T-helper 17 cell (primary cell): ENCODE measurements around the gene SMAD6. TPM values are rescaled to one million over a fixed set of nuclear protein-coding genes. Genes with fewer than 3 reads are reported as not detected.

Experiments used
- ATAC-seq: fragments of 150-1000 bp; cut with Tn5 transposase; 2 replicates; pipeline ENCODE4 v1.10.0; 2021; ENCODE audit warnings: mild to moderate bottlenecking, moderate library complexity
- DNase-seq, 3 donors: peaks; one replicate each; pipeline versions ENCODE4 v3.0.0 to v3.0.0-alpha.2; 2020 to 2021
- H3K9me3 ChIP-seq: one replicate; pipeline ENCODE4 v1.7.0; 2013; ENCODE audit warnings: low read length, mild to moderate bottlenecking; ENCODE audit not compliant: control insufficient read depth, poor library complexity, severe bottlenecking
- H3K27ac Mint-ChIP-seq: one replicate; pipeline ENCODE4 v1.8.0; 2022; ENCODE audit warnings: mild to moderate bottlenecking, moderate library complexity, mixed read lengths
- H3K27me3 Mint-ChIP-seq: one replicate; pipeline ENCODE4 v1.8.0; 2022; ENCODE audit warnings: mixed read lengths
- H3K36me3 Mint-ChIP-seq: one replicate; pipeline ENCODE4 v1.8.0; 2022; ENCODE audit warnings: low read depth, mixed read lengths
- H3K4me1 Mint-ChIP-seq: one replicate; pipeline ENCODE4 v1.8.0; 2022; ENCODE audit warnings: mild to moderate bottlenecking, mixed read lengths
- H3K4me3 Mint-ChIP-seq: one replicate; pipeline ENCODE4 v1.8.0; 2022; ENCODE audit warnings: mild to moderate bottlenecking, moderate library complexity, mixed read lengths
- total RNA-seq, 4 donors: library from RNA in 2 of 4; stranded (reverse) in 2 of 4; gene quantifications; one replicate each; pipeline ENCODE4 v1.2.3 and lab custom pipeline; 2022 to 2026

SMAD6 gene
- total RNA-seq, 2 donors from 2014 or later, result 0.10 TPM; not detected in 1

DNA sequence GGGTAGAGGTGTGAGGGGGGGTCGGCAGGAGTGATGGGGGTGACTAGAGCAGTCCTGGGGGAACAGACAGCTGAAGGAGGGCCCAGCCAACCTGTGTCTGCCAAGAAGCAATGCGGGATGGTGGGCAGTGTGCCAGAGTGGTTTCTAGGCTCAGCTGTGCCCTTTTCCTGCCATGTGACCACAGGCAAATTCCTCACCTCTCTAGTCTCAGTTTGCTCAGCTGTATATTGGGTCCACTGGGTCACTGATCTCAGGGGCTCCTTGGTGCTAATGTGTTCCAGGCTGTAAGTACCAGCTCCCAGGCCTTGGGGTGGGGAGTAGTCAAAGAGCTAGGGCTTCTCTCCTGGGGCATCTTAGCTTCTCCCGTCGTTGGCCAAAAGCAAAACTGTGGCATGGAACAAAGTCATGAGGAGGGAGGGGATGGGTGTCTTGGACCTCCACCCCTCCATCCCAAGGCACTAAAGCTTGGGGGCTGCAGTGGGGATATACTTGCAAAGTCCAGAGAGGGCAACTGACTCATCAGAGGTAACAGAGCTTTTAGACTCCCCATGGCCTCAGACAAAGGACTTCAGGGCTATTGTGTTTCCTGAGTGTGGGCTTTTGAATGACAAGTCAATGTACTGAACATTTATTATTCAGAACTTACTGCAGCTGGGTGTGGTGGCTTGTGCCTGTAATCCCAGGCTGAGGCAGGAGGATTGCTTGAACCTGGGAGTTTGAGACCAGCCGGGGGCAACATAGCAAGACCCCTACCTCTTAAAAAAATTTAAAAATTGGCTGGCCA is 20.9 kb downstream of the SMAD6 start:
- H3K27ac Mint-ChIP-seq, result no peak overlapping the region

DNA sequence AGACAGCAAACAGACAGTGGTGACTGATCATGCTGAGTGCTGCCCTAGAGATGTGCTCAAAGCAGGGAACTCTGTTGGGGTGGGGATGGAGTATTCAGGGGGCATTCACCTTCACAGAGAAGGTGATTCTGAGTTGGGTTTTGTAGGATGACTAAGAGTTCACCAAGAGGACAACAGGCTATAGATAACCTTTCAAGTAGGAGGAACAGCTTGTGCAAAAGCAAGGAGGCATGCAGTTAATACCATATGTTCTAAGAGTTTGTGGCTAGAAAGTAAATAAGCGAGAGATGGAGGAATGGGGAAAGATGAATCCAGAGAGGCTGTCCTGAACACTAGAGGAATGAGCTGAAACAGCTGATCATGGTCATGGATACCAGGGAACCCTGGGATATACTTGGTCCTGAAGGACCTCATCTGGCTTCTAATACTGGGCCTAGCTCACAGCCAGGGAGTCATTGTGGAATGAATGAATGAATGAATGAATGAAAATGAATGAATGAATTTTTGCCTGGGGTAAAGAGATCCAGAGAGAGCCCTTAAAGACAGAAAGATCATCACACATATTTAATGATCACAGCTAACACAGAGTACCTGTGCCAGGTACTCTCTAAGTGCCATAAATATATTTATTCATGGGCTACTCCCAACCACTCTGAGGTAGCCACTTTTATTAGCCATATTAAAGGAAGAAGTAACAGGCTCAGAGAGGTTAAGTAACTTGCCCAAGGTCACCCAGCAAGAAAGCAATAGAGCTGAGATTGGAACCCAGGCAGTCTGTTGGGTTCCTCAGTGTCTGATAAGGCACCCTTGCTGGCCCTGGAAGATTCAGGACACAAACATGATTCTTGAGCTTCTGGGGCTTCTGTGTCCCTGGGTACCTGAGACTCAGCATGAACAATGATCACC is 22.0 kb downstream of the SMAD6 start:
- H3K9me3 ChIP-seq, result no peaks in the 10 kb centered on the region
- H3K27me3 Mint-ChIP-seq, result peaks cover 14% of the 10 kb centered on the region
- H3K36me3 Mint-ChIP-seq, result no peaks in the 10 kb centered on the region
- DNase-seq, result no peak
- ATAC-seq, result no peak
- no peak overlapping the region for H3K4me3 Mint-ChIP-seq
- peaks cover 20% of the 10 kb centered on the region for H3K4me1 Mint-ChIP-seq
- H3K27ac Mint-ChIP-seq, result no peak overlapping the region

More for the DNA sequence above, 20.9 kb downstream of the SMAD6 start:
- Mint-ChIP-seq H3K4me1 (peaks cover 17% of the 10 kb centered on the region), H3K36me3 (no peaks in the 10 kb centered on the region), H3K27me3 (peaks cover 21% of the 10 kb centered on the region), H3K4me3 (no peak overlapping the region)
- H3K9me3 ChIP-seq, result no peaks in the 10 kb centered on the region
- no peak for DNase-seq
- ATAC-seq, result no peak

DNA sequence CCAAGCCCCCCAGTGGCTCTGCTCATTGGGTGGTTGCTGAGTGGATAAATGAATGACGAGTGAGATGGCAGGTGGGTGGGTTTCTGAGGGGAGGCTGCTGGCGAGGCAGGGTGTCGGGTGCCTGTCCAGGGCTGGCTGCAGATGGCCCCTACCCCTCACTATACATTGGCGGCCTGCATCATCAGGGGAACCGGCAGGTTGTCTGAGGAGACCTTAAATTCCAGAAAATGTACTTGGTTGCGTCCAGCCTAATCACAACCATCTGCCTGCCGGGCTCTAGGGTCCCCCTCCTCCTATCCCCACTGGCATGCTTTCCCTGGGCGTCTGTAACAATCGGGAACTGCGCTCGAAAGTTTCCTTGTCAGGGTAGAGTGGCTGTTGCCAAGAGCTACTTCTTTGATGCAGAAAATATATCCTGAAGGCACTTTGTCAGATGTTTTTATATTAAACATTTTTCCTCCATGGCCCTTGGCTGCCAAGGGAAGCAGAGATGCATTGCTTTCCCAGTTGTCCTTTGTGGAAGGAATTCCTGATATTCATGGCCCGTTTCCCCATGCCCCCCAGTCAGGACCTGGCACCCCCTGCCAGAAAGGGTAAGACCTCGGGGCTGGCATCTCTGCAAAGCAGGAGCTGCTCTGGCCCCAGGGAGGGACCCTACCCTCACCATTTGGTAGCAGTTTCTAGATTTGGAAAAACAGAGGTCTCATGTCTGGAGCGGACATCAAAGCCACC is 22.9 kb downstream of the SMAD6 start:
- H3K36me3 Mint-ChIP-seq, result no peaks in the 10 kb centered on the region
- H3K27me3 Mint-ChIP-seq, result peaks cover 14% of the 10 kb centered on the region
- DNase-seq (no peak), ATAC-seq (no peak)
- H3K4me1 Mint-ChIP-seq, result peaks cover 20% of the 10 kb centered on the region
- H3K4me3 Mint-ChIP-seq, result no peak overlapping the region
- H3K9me3 ChIP-seq, result no peaks in the 10 kb centered on the region
- no peak overlapping the region for H3K27ac Mint-ChIP-seq

DNA sequence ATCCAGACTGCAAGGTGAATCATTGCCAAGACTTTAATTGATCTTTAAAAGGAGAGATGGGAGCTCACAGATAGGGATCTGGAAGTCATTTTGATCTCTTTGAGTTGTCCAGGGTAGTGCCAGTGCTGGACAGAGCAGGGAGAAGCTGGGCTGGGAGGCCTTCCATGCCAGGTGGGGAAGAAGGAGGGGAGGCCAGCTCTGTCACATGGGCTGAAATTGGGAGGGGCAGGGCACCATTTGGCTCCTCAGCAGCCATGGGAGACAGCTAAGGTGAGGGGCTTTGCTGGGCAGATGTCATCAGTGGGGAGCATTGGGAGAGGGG is 23.4 kb downstream of the SMAD6 start:
- DNase-seq (no peak), ATAC-seq (no peak)
- no peak overlapping the region for H3K27ac Mint-ChIP-seq
- H3K4me3 Mint-ChIP-seq, result no peak overlapping the region
- peaks cover 17% of the 10 kb centered on the region for H3K4me1 Mint-ChIP-seq
- H3K36me3 Mint-ChIP-seq, result no peaks in the 10 kb centered on the region
- H3K9me3 ChIP-seq, result no peaks in the 10 kb centered on the region
- peaks cover 18% of the 10 kb centered on the region for H3K27me3 Mint-ChIP-seq

DNA sequence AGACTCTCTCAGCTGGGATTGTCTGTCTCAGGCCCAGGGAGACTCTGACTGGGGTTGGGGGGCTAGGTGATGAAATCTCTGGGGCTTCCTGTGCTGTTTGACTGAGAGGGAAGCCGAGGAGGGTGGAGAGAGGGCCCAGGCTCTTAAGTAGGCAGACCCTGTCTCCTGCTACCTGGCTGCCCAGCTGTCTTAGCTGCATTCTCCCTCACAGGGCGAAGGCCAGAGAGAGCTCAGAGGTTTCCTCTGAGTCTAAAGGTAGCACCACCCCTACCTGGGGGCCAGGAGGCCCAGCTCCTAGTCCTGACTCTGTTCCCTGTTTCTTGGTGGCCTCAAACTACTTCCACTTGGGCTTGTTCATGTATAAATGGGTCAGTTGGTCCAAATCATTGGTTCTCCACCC is 24.4 kb downstream of the SMAD6 start:
- peaks cover 8% of the 10 kb centered on the region for H3K4me1 Mint-ChIP-seq
- H3K36me3 Mint-ChIP-seq, result no peaks in the 10 kb centered on the region
- H3K27ac Mint-ChIP-seq, result no peak overlapping the region
- ATAC-seq (no peak), DNase-seq (no peak)
- H3K27me3 Mint-ChIP-seq, result peaks cover 19% of the 10 kb centered on the region
- H3K4me3 Mint-ChIP-seq, result no peak overlapping the region
- no peaks in the 10 kb centered on the region for H3K9me3 ChIP-seq

DNA sequence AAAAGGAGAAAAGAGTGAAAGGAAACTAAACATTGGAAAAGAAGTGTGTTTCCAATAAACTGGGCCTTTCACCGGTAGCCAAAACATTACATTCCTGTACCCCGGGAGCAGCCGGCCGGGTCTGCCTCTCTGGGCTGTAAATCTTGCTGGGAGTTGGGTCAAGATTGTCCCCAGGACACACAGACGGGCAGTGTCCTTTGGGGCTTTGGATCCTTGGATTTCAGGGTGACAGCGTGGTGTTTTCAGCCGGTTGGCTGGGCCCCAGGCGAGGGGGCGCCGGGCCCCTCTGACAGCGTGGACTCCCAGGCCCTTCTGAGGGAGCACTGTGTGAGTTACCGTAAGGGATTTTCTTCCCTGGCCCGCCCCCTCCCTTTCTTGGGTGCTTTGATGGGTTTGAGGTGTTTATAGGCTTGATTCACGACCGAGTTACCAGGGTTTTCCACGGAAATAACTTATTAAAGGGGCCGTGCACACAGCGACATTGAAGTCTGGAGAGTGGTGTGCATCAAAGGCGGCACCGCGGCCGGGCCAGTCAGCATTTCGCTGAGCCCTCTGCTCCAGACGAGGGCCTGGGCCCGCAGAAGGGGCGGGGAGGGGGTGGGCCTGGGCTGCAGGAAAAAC is 27.4 kb downstream of the SMAD6 start:
- Mint-ChIP-seq H3K27me3 (peaks cover 5% of the 10 kb centered on the region), H3K4me3 (no peak overlapping the region), H3K27ac (no peak overlapping the region), H3K36me3 (no peaks in the 10 kb centered on the region), H3K4me1 (peaks cover 3% of the 10 kb centered on the region)
- H3K9me3 ChIP-seq, result no peaks in the 10 kb centered on the region
- no peak for ATAC-seq
- no peak for DNase-seq

DNA sequence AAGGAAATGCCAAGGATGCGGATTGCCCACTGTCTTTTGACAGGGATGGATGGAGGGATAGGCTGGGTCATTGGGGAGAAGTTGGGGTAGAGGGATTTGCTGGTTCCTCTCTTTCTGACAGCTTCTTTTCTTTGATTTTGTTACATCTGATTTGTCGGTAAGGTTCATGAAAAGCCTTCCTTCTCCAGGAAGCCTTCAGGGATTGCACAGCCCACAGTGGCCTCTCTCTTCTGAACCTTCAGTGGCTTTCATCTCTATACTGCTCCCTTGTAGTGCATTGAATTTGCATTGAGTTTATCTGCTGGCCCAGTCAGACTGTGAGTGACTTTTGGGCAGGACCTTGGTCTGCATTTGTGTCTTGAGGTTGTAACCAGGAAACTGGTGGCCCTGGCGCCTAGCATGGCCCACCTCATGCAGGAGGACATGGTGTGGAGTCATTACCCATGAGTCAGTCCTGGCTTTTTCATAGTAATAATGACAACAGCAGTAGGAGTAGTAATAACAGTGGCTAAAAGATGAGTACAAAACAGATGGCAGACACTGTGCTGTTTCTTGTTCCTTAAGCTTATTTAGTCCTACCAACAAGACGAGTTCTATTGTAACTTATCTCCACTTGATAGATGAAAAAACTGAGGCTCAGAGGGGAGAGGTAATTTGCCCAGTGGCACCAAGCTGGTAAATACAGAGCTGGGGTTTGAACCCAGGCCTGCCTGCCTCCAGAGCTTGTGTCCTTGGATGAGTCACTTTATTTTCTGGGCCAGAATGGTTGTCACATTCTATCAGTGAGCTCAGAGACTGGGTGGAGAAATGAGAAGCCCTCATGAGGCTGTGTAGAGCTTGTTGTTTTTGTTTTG is 28.4 kb downstream of the SMAD6 start:
- ATAC-seq (no peak), DNase-seq (no peak)
- peaks cover 3% of the 10 kb centered on the region for H3K4me1 Mint-ChIP-seq
- H3K9me3 ChIP-seq, result no peaks in the 10 kb centered on the region
- H3K27ac Mint-ChIP-seq, result no peak overlapping the region
- H3K27me3 Mint-ChIP-seq, result peaks cover 11% of the 10 kb centered on the region
- H3K36me3 Mint-ChIP-seq, result no peaks in the 10 kb centered on the region
- no peak overlapping the region for H3K4me3 Mint-ChIP-seq

DNA sequence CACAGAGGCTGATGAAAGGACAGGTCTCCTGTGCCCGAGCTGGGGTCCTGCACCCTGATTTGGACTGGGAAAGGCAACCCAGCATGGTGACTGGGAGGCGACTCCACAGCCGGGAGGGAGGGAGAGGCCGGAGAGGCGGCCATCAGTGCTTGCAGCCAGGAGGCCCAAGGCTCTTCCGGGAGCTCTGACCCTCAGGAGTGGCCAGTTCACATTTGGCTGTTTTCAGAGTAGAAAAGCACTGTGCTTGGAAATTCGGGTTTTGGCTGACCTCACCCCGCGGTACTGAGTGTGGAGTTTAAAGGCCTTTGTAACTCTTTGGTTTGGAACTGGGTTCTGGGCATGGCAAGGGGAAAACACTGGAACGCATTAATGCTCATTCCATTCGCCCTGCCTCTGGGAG is 31.9 kb downstream of the SMAD6 start:
- Mint-ChIP-seq H3K4me3 (no peak overlapping the region), H3K27me3 (peaks cover 14% of the 10 kb centered on the region), H3K36me3 (no peaks in the 10 kb centered on the region), H3K4me1 (no peaks in the 10 kb centered on the region), H3K27ac (no peak overlapping the region)
- no peaks in the 10 kb centered on the region for H3K9me3 ChIP-seq
- no peak for ATAC-seq
- DNase-seq, result no peak

DNA sequence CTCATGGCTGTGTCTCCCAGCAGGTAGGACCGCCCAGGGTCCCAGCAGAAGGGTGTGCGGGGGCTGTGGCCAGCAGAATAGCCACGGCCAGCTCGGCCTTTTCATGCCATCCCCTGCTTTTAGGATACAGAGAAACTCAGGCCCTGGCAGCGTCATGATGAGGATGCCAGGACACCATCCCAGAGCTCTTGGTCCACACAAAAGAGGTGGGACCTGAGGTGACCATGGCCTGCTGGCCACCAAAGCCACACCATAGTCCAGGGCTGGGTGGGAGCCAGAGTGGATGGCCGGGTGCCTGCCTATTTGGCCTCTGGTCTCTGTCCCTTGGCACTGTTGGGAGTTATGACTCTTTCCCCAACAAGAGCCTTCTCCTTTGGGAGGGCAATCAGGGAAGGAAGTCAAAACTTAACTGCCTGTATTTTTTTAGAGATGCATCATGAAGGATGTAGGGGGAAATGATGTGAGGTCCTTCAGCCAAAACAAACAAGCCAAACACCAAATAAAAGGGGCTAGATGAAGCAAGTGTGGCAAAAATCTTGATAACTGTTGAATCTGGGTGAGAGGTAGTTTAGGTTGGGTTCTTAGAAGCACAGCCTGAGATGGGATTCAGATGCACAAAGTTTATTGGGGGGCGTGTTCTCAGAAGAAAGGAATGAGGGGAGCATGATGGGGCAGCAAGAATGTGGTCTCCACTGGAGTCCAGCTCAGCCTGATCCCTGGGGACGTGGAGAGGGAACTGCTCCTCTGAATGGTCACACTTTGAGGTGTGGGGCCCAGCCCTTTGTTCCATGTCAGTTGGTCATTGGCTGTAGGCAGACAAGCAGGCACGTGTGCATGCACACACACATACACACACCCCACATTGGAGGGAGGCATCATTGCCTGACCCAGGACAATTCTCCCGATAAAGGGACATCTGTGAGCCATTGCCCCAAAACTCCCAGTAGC is 33.2 kb downstream of the SMAD6 start:
- no peaks in the 10 kb centered on the region for H3K36me3 Mint-ChIP-seq
- H3K27me3 Mint-ChIP-seq, result peaks cover 14% of the 10 kb centered on the region
- no peaks in the 10 kb centered on the region for H3K9me3 ChIP-seq
- H3K27ac Mint-ChIP-seq, result no peak overlapping the region
- H3K4me3 Mint-ChIP-seq, result no peak overlapping the region
- DNase-seq (no peak), ATAC-seq (no peak)
- H3K4me1 Mint-ChIP-seq, result no peaks in the 10 kb centered on the region

DNA sequence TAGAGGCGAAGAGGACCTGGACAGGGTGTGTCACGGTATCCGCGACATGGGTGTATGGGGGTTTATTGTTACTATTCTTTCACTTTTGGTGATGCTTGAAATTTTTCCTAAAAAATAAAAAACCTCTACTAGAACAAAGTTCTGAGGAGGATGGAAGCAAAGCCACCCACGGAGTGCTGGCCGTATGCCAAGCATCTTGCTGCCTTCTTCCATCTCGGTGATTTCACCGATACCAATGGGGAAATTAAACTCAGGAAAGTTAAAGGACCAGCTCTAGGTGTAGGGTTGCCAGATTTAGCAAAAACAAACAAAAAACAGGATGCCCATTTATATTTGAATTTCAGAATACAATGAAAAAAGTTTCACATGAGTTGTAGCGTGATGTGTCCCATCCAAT is 33.9 kb downstream of the SMAD6 start:
- ATAC-seq (no peak), DNase-seq (no peak)
- peaks cover 16% of the 10 kb centered on the region for H3K27me3 Mint-ChIP-seq
- no peak overlapping the region for H3K27ac Mint-ChIP-seq
- H3K4me1 Mint-ChIP-seq, result no peaks in the 10 kb centered on the region
- no peaks in the 10 kb centered on the region for H3K36me3 Mint-ChIP-seq
- H3K4me3 Mint-ChIP-seq, result no peak overlapping the region
- H3K9me3 ChIP-seq, result no peaks in the 10 kb centered on the region

DNA sequence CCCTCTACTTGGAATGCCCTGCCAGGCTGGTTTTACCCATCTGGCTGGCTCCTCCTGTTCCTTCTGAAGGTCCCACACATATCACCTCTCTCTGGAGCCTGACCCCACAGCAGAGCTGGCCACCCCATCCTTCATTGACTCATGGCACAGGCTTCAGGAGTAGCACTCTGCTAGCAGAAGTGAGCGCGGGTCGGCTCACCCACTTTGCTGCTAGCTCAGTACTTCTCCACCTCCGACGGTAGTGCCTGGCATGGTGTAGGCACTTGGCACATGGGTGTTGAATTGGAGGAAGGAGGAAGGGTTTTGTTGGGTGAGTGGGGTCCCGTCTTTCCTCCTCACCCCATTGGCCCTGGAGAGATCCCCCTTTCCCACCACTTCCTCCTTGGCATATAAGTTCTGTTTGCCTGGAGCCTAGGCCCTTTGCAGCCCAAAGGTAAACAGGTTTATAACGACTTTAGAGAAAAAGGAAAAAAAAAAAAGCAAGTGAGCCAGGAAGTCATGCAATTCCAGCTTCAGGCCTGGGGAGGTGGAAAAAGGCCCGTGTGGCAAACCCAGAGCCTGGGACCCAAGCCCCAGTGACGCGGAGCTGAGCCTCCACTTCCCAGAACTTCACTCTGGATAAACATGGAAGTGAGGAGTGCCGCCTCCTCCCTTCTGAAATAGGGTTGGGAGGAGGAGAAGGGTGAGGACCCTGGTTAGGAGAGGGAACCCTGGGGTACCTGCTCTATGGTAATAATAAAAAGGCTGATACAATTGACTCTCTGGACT is 35.4 kb downstream of the SMAD6 start:
- no peaks in the 10 kb centered on the region for H3K4me1 Mint-ChIP-seq
- H3K9me3 ChIP-seq, result no peaks in the 10 kb centered on the region
- ATAC-seq (no peak), DNase-seq (no peak)
- H3K36me3 Mint-ChIP-seq, result no peaks in the 10 kb centered on the region
- H3K27me3 Mint-ChIP-seq, result peaks cover 16% of the 10 kb centered on the region
- no peak overlapping the region for H3K4me3 Mint-ChIP-seq
- H3K27ac Mint-ChIP-seq, result no peak overlapping the region
